CD4-positive, alpha-beta T cell treated with Interferon alpha-2 for 1 hour (primary cell): ENCODE results near the gene TTC39C.
"Not testable (repeated sequence)": the region's sequence is repeated elsewhere in the genome, so short reads cannot be mapped to it uniquely, and the experiment has no call there.

Source experiments
- DNase-seq, 2 donors: peaks; one replicate each; pipeline ENCODE4 v3.0.0-alpha.2; 2020 to 2022

Gene TTC39C

GRCh38 chr18:24018299-24018886 is 3.8 kb downstream of the TTC39C start:
- no peak for DNase-seq

GRCh38 chr18:24019641-24020331 is 5.2 kb downstream of the TTC39C start:
- peak; percentile 70 to 87 for DNase-seq

GRCh38 chr18:24021505-24021904 is 7.0 kb downstream of the TTC39C start:
- no peak for DNase-seq

- DNase-seq, result no peak
These were observed 7.6 kb downstream of the TTC39C start for GRCh38 chr18:24022161-24022560.

GRCh38 chr18:24023185-24023814 is 8.7 kb downstream of the TTC39C start:
- DNase-seq, result no peak

GRCh38 chr18:24024425-24024824 is 9.9 kb downstream of the TTC39C start:
- no peak for DNase-seq

GRCh38 chr18:24026457-24026856 is 11.9 kb downstream of the TTC39C start:
- DNase-seq, result no peak

GRCh38 chr18:24027156-24027827 is 12.7 kb downstream of the TTC39C start:
- no peak for DNase-seq

- DNase-seq, result not testable (repeated sequence)
These were observed 14.4 kb downstream of the TTC39C start for GRCh38 chr18:24028946-24029345.

GRCh38 chr18:24031318-24031717 is 16.8 kb downstream of the TTC39C start:
- no peak for DNase-seq

- no peak for DNase-seq
These were observed 17.4 kb downstream of the TTC39C start for GRCh38 chr18:24031916-24032315.

GRCh38 chr18:24033641-24034412 is 19.3 kb downstream of the TTC39C start:
- DNase-seq, result no peak

GRCh38 chr18:24035316-24035715 is 20.8 kb downstream of the TTC39C start:
- DNase-seq, result no peak

GRCh38 chr18:24039671-24040070 is 25.1 kb downstream of the TTC39C start:
- no peak for DNase-seq

- no peak for DNase-seq
These were observed 27.1 kb downstream of the TTC39C start for GRCh38 chr18:24041691-24042090.

- no peak for DNase-seq
These were observed 28.8 kb downstream of the TTC39C start for GRCh38 chr18:24043403-24043802.

GRCh38 chr18:24048261-24048660 is 33.7 kb downstream of the TTC39C start:
- no peak for DNase-seq

GRCh38 chr18:24049142-24049541 is 34.6 kb downstream of the TTC39C start:
- DNase-seq, result no peak

GRCh38 chr18:24051031-24051947 is 36.7 kb downstream of the TTC39C start:
- no peak for DNase-seq

- peak in 1 of 2 donors; percentile 26 for DNase-seq
These were observed 37.5 kb downstream of the TTC39C start for GRCh38 chr18:24052053-24052452.

GRCh38 chr18:24053211-24053610 is 38.7 kb downstream of the TTC39C start:
- DNase-seq, result peak in 1 of 2 donors; percentile 21

- peak in 1 of 2 donors; percentile 14 for DNase-seq
These were observed 39.6 kb downstream of the TTC39C start for GRCh38 chr18:24054130-24054529.
